Endothelial cell of umbilical vein (primary cell): Measurements from ENCODE around the gene CAPN14. TPM values are rescaled to one million over a fixed set of nuclear protein-coding genes. Genes with fewer than 3 reads are reported as not detected.
A peak's percentile ranks its signal among the peaks of the same experiment; 100 is the strongest.

Experiments
- BruUV-seq: library from RNA; stranded (reverse); fragments of 400-500 nt; replicated peaks from 2 replicates; lab custom pipeline; 2021; lab: Mats Ljungman, UMichigan
- CTCF ChIA-PET: fragments of 300-600, 350-600 bp; sonication (Branson Sonifier 250); formaldehyde crosslinking; loops from one replicate; lab custom pipeline; 2021; ENCODE audit warnings: antibody characterized with exemption, inconsistent platforms; lab: Charles Lee
- POLR2A ChIA-PET: fragments of 300-600, 350-600 bp; sonication (Branson Sonifier 250); formaldehyde crosslinking; loops from one replicate; lab custom pipeline; 2021; ENCODE audit warnings: antibody characterized with exemption, inconsistent platforms; lab: Charles Lee
- DNase-seq: peaks from one replicate; pipeline ENCODE4 v3.0.0-alpha.2; 2011; ENCODE audit warnings: low read depth, low spot score
- FAIRE-seq: peaks from 2 replicates; lab custom pipeline; 2011; peaks lifted over from hg19 to GRCh38; lab: Jason Lieb, UNC
- H2AFZ ChIP-seq: 2 replicates; pipeline ENCODE4 v1.6.0; 2012; ENCODE audit warnings: low read depth, low read length, control low read depth, inconsistent platforms
- H3K27ac ChIP-seq: 2 replicates; pipeline ENCODE4 v1.5.1; 2011; ENCODE audit warnings: low read depth, mild to moderate bottlenecking, control low read depth, low read length, moderate library complexity; ENCODE audit not compliant: insufficient read depth
- H3K27me3 ChIP-seq, 2 experiments: 2 replicates each; pipeline versions ENCODE4 v1.6.0 to v1.6.1; 2011; ENCODE audit warnings: low read length in 2 of 2, mixed read lengths in 1 of 2; ENCODE audit not compliant: control insufficient read depth in 2 of 2, insufficient read depth in 2 of 2
- H3K36me3 ChIP-seq, 2 experiments: 2 replicates in 1 of 2; 3 replicates in 1 of 2; pipeline ENCODE4 v1.5.1; 2011; ENCODE audit warnings: low read length in 2 of 2, mild to moderate bottlenecking in 1 of 2, moderate library complexity in 1 of 2; ENCODE audit not compliant: control insufficient read depth in 2 of 2, insufficient read depth in 2 of 2; ENCODE audit errors: extremely low read depth in 1 of 2
- H3K4me1 ChIP-seq: 3 replicates; pipeline ENCODE4 v1.5.1; 2011; ENCODE audit warnings: mild to moderate bottlenecking, low read length; ENCODE audit not compliant: control insufficient read depth, insufficient read depth; ENCODE audit errors: extremely low read depth
- H3K4me2 ChIP-seq: 2 replicates; pipeline ENCODE4 v1.6.1; 2011; ENCODE audit warnings: low read length, control low read depth, mixed read lengths; ENCODE audit not compliant: insufficient read depth
- H3K4me3 ChIP-seq, 3 experiments: fragments of 200-600 bp in 1 of 3; sonication (generic), shearing (Covaris generic) in 1 of 3; replicated peaks in 1 of 3; 2 replicates each; pipeline ENCODE4 v1.5.1; 2011 to 2016; ENCODE audit warnings: control low read depth in 3 of 3, low read length in 3 of 3, mild to moderate bottlenecking in 2 of 3, inconsistent platforms in 1 of 3, low read depth in 1 of 3, moderate library complexity in 1 of 3; ENCODE audit not compliant: insufficient read depth in 1 of 3
- H3K79me2 ChIP-seq: 2 replicates; pipeline ENCODE4 v1.6.0; 2012; ENCODE audit warnings: low read length, inconsistent platforms; ENCODE audit not compliant: control insufficient read depth, insufficient read depth
- H3K9ac ChIP-seq: replicated peaks from 2 replicates; pipeline ENCODE3; 2011; ENCODE audit warnings: low read length, control low read depth; ENCODE audit not compliant: insufficient read depth; ENCODE audit errors: extremely low read depth
- H3K9me1 ChIP-seq: replicated peaks from 3 replicates; pipeline ENCODE4 v1.6.0; 2011; ENCODE audit warnings: mild to moderate bottlenecking, low read length; ENCODE audit not compliant: control insufficient read depth, insufficient read depth; ENCODE audit errors: extremely low read depth
- H3K9me3 ChIP-seq: replicated peaks from 2 replicates; pipeline ENCODE4 v1.5.1; 2012; ENCODE audit warnings: low read length, inconsistent platforms; ENCODE audit not compliant: control insufficient read depth, insufficient read depth
- H4K20me1 ChIP-seq: replicated peaks from 2 replicates; pipeline ENCODE3; 2011; ENCODE audit warnings: mild to moderate bottlenecking, low read length; ENCODE audit not compliant: control insufficient read depth, insufficient read depth; ENCODE audit errors: extremely low read depth
- EZH2 ChIP-seq: IDR thresholded peaks from 2 replicates; pipeline ENCODE4 v1.6.1; 2012; ENCODE audit warnings: borderline replicate concordance, low read depth, mild to moderate bottlenecking, moderate library complexity, low read length, inconsistent platforms; ENCODE audit not compliant: severe bottlenecking
- FOS ChIP-seq: IDR thresholded peaks from 2 replicates; pipeline ENCODE4 v1.6.1; 2011; ENCODE audit warnings: mild to moderate bottlenecking, low read length, moderate library complexity, borderline replicate concordance; ENCODE audit not compliant: insufficient read depth
- MYC ChIP-seq: IDR thresholded peaks from one replicate; pipeline ENCODE4 v1.6.1; 2011; ENCODE audit warnings: mild to moderate bottlenecking, low read depth, low read length
- dilution Hi-C: fragments of 300-500 bp; cut with MboI; formaldehyde crosslinking; loops from one replicate; pipeline ENCODE4 v1.15.0; 2019; ENCODE audit warnings: low sequenced_read_pairs; ENCODE audit not compliant: extremely low pct_ligation_motif_present
- intact Hi-C: fragments of 100-400 bp; cut with micrococcal nuclease; formaldehyde crosslinking; loops from one replicate; pipeline ENCODE4 v1.10.0; 2022
- polyA plus RNA-seq, 4 experiments: library from polyadenylated mRNA; depleted of rRNA in 3 of 4; stranded (reverse) in 3 of 4; unstranded in 1 of 4; fragments of >200 nt; gene quantifications; 2 replicates each; pipeline versions ENCODE4 v1.2.1 to v1.2.3, GENCODE V29; 2011 to 2012; ENCODE audit warnings: missing spikeins in 1 of 4
- total RNA-seq: library from RNA; stranded (reverse); gene quantifications from 2 replicates; pipeline ENCODE4 v1.2.3, GENCODE V29; 2021
- TF ChIP-seq, protein P1 (sequence below), 2 donors: IDR thresholded peaks; 1 replicate in 1 of 2; 2 replicates in 1 of 2; pipeline ENCODE4 v1.5.1; 2011; ENCODE audit warnings: low read length in 2 of 2, mild to moderate bottlenecking in 2 of 2, moderate library complexity in 2 of 2, control low read depth in 1 of 2, inconsistent platforms in 1 of 2, low read depth in 1 of 2; ENCODE audit not compliant: insufficient read depth in 1 of 2; ENCODE audit errors: extremely low read depth in 1 of 2

Gene CAPN14
- total and polyA plus RNA-seq, 2 donors (not counting 3 experiments of a cell fraction or from before 2014, with no cell fraction given): 0.01 to 0.15 TPM

DNA sequence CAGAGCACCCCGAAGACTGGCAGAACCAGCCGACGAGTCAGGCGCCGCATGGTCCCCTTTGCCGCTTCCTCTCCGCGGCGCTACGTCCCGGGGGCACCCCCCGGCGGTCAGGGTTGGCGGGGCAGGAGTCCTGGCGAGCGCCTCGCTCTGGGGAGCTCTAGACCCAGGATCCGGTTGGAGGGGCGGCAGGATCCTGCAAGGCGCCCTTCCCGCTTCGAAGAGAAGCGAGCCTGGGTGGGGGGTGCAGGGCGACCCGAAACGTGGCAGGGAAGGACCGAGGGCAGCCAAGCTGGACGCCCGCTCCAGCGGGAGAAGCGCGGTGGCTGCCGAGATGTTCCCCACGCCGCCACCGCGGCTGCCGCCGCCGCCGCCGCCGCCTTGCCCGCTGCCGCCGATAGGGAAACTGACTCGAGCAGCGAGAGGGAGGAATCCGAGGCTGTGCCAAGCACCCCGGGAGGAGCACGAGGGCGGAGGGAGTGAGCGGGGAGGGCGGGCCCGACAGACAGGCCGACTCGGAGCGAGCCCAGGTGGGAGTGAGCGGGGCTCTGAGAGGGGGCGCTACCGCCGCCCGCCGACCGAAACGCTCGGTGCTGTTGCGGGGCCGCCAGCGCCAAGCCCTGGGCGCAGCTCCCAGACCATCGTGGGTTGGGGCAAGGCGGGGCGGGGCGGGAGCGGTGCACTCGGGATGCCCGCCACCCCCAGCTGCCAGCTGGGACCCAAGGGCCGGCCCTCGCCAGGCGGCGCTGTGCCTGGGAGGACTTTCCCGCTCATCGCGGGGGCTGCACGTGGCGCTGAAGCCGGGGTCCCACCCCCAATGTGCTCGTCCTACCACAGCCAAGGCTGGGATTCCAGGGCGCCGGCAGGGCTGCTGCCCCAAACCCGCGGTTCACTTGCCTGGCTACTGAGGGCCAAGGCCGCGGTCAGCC, 79.0 kb downstream of the CAPN14 start, which contains the start of gene GALNT14:
GALNT14 (minus strand) TSS at position 404 of the 926 bp plus-strand sequence; CDS start at position 50, 354 bp downstream.
- H3K9ac ChIP-seq: no peak within 1 kb of the TSS
- no peak for DNase-seq
- no peak within 1 kb of the TSS for H3K4me3 ChIP-seq
- ChIA-PET CTCF (no interaction called here), POLR2A (no interaction called here)
- no peak for FAIRE-seq
- no peaks in the 10 kb centered on the region for H3K9me3 ChIP-seq
- H3K27me3 ChIP-seq: peaks cover 23 to 33% of the 10 kb centered on the region in 2 experiments
- dilution Hi-C loops: no loop called here
- TF ChIP-seq FOS (no peak), MYC (no peak), EZH2 (peak; percentile 36)
- TF ChIP-seq, protein P1, sequence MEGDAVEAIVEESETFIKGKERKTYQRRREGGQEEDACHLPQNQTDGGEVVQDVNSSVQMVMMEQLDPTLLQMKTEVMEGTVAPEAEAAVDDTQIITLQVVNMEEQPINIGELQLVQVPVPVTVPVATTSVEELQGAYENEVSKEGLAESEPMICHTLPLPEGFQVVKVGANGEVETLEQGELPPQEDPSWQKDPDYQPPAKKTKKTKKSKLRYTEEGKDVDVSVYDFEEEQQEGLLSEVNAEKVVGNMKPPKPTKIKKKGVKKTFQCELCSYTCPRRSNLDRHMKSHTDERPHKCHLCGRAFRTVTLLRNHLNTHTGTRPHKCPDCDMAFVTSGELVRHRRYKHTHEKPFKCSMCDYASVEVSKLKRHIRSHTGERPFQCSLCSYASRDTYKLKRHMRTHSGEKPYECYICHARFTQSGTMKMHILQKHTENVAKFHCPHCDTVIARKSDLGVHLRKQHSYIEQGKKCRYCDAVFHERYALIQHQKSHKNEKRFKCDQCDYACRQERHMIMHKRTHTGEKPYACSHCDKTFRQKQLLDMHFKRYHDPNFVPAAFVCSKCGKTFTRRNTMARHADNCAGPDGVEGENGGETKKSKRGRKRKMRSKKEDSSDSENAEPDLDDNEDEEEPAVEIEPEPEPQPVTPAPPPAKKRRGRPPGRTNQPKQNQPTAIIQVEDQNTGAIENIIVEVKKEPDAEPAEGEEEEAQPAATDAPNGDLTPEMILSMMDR (IDR thresholded peaks at IDR 0.05; ENCODE audit: extremely low read depth in 1 of 2, insufficient read depth in 1 of 2, low read depth in 1 of 2, low read length in 2 of 2): peak in 1 of 2 donors; percentile 36
- intact Hi-C loops: loop anchor here (2.0 kb wide), 1 partner anchor 195 kb away; no protein-coding TSS in a partner anchor
- BruUV-seq: no TSS peak
- no peak within 1 kb of the TSS for H3K27ac ChIP-seq
- H3K36me3 ChIP-seq: no peaks in the 10 kb centered on the region
- H3K4me2 ChIP-seq: peak within 1 kb of the TSS; percentile 25
- no peaks in the 10 kb centered on the region for H3K4me1 ChIP-seq
- H2AFZ ChIP-seq: peak within 1 kb of the TSS; percentile 58
- no peaks in the 10 kb centered on the region for H4K20me1 ChIP-seq
- H3K9me1 ChIP-seq: no peaks in the 10 kb centered on the region
- H3K79me2 ChIP-seq: no peaks in the 10 kb centered on the region
